Measurements from ENCODE around the gene NPY2R.

Gene NPY2R, protein sequence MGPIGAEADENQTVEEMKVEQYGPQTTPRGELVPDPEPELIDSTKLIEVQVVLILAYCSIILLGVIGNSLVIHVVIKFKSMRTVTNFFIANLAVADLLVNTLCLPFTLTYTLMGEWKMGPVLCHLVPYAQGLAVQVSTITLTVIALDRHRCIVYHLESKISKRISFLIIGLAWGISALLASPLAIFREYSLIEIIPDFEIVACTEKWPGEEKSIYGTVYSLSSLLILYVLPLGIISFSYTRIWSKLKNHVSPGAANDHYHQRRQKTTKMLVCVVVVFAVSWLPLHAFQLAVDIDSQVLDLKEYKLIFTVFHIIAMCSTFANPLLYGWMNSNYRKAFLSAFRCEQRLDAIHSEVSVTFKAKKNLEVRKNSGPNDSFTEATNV

GRCh38 chr4:155208258-155209054 lies at the start of gene NPY2R:
Gene NPY2R, plus strand, starts transcription at chr4:155208636. Its CDS starts 5,304 bp downstream, at chr4:155213940.
- no peak for DNase-seq

DNA sequence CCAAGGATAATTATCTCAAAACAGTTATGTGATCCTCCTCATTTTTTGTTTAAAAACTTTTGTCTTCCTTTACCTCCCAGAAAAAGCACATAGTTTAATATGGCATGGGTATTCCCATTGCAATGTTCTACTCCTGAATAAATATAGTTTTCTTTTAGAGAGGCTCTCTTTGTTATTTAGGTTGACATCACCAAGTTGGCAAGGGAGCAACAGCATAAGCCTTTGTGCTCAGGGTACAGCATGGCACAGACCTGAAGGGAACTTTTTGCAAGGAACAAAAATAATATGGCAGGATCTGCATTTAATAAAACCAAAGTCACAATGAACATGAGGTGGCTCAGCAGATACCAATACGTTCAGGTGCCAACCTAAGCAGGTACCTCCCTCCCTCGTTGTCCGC lies 47.1 kb upstream of the NPY2R start:
- DNase-seq, result no peak

GRCh38 chr4:155164718-155165117 lies 43.7 kb upstream of the NPY2R start:
- no peak for DNase-seq

DNA sequence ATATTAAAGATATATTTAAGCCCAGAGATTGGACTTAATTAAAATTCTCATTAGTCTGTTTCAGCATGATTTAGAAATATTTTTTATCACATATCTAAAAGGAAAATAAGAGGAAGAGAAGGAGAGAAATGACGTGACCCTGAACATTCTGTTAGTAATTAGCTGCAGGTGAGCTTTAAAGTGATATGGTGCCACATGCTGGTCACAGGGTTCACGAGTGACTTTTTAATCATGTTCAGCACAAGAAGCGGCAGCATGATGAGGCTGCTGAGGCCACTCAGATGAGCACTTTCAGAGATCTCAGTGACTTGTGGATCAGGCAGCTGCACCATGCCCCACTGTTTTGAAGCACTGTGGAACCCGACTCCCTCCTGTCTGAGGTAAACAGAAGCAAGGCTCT lies 37.9 kb upstream of the NPY2R start:
- DNase-seq, result no peak

DNA sequence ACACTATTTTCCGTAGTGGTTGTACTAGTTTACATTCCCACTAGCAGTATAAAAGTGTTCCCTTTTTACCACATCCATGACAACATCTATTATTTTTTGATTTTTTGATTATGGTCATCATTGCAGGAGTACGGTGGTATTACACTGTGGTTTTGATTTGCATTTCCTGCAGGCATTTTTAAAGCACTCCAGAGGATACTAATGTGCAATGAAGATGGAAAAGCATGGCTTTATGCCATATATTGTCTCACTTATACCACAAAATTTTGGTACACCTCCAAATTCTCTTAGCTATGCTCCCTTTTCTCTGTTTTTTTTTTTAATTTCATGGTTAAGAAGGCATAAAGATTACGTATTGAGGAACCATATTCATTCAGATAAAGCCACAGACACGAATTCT lies 35.1 kb upstream of the NPY2R start:
- DNase-seq, result no peak

DNA sequence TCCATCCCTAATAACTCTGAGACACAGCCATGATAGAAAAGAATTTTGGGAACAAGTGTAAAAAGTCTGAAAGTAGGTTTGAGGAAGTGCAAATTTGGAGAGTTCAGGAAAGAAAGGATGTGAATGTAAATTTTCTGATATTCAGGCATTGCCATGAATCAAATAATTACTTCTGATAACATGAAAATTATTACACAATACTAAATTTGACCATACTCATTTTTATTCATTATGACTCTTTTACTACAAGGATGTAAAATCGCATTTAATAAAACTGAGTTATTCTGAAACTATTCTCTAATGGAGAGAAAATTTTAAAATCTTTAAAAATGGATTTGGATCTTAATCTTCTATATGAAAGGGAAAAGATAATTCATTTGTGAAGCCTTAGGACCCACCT lies 33.8 kb upstream of the NPY2R start:
- DNase-seq, result no peak

- no peak for DNase-seq
These were observed 29.2 kb upstream of the NPY2R start for GRCh38 chr4:155179216-155179615.

DNA sequence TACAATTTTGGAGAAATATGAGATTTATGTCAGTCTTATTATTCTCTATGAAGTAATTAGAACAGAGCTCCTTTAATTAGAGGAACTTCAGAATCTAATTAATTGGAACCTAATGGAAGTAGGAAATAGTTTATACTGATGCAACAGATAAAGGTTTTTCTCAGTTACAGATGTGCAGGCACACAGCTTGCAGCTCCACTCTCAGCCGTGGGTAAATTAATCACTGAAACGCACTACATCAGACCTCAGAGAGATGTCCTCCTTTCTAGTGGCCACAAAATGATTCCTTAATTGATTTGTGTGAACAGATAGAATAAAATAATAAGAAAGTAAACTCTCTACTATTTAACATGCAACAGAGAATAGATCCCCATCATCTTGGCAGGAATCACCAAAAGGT lies 21.5 kb upstream of the NPY2R start:
- DNase-seq, result no peak

DNA sequence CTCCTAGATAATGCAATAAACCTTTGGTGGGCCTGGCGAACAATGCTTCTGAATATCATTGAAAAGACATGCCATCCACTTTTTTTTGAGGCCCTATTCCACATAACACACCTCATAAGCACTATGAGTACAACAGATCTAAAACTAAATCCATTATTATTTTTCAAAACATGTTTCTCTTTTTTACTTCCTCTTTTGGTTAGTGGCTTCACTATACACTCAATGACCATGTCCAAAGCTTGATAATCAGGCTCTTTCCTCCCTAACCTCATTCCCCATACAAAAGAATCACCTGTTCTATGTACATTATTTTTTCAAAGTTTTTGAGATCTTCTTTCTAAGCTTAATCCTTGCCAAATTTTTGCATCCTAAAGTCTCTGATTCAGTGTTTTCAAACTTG lies 20.4 kb upstream of the NPY2R start:
- no peak for DNase-seq

DNA sequence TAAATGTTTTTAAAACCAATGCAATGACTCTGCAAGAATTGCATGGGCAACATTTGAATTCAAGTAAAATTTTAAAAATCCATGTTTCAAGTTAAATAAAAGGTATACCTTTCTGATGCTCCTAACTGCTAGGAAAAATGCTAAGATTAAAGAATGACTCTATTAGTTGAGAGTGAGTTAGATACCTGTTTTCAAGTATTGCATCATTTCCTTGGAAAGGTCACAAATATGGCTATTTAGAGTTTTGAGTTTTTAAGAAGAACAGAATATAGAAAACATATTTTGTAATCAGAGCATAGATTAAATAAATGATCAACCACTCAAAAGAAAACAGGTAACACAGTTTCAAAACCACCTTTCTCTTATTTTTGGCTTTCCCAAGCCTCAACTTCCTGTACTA lies 18.3 kb upstream of the NPY2R start:
- no peak for DNase-seq

DNA sequence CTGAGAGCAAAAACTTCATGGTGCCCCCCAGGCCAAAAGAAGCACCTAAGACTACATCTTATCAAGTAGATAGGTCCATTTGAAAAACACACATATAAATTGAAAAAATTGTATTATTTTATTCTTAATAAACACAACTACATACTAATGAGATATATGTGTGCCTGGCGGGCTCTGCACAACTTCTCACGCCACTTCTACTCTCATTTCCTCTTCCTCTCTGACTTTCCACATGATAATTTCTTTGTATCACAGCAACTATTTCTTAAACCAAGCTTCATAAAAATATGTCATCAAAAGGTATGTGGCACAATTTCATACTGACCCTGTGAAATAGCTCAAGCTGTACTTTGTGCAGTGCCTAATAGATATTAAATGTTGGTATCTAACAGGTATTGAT lies 10.7 kb upstream of the NPY2R start:
- DNase-seq, result no peak

DNA sequence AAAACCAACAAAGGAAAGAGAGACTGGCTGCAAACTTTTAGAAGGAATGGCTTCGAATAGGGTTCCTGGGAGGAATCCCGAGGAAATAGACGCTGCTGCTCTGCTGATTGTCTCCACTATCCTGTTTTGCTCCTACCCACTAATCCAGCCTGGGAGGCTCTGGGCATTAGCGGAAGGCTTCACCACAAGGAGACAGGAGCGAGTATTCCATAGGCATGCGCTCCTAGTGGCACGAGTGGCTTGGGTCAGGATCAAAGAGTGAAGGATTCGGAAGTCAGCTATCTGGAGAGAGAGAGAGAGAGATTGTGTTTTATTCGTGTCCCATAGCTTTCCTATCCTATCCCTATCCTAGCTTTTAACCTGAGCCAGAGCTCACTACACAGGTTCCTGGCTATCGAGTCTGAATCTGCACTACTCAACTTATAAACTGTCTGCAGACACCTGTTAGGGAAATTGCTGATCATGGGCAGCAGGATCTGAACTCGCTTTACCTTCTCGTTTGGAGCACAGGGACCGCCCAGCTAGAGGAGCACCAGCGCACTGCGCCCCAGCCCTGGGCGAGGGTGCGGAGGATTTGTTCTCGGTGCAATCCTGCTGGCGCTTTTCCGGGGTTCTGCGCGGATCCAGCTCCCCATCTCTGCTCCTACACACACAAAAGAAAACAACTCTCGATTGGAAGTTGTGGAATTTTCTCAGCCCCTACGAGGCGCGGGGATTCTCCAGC lies 740 bp upstream of the NPY2R start:
- no peak for DNase-seq

- no peak for DNase-seq
These were observed 11.6 kb downstream of the NPY2R start for GRCh38 chr4:155220025-155220424.

- no peak for DNase-seq
These were observed 18.7 kb downstream of the NPY2R start for GRCh38 chr4:155227131-155227530.

- DNase-seq, result no peak
These were observed 20.3 kb downstream of the NPY2R start for GRCh38 chr4:155228713-155229112.

GRCh38 chr4:155232432-155232831 lies 24.0 kb downstream of the NPY2R start:
- DNase-seq, result no peak

DNA sequence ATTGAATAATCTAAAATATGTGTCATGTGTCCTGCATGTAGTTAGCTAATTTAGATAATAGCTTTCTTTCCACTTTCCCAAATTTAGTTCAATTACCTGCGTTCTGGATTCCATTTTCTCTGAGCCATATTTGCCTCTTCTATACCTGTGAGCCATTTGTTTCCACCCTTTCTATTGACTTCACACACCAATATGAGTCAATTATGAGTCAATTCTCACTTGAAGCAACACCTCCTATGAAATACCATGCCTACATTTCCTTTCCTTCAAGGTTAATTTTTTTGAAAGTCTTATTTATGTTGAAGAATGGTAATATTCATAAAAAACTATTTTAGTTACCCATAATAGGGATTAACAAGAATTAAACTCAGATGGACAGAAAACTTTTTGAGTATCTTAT lies 25.8 kb downstream of the NPY2R start:
- DNase-seq, result no peak

DNA sequence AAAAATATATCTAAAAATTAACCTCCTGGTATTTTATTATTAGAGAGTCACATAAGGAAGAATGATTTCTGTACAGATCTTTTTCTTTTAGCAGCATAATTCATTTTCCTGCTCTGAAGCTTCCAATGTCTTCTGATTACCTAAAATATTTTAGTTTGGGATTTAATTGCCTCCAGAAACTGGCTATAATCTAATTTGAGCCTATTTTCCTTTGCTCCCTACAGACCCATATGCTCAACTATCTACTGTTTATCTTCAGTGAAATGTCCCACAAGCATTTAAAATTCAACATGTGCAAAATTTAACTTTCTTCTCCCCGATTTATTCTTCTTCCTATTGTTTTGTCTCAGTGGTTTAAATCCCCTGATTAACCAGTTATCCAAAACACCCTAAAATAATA lies 29.1 kb downstream of the NPY2R start:
- DNase-seq, result no peak

- no peak for DNase-seq
These were observed 32.8 kb downstream of the NPY2R start for GRCh38 chr4:155241225-155241624.

DNA sequence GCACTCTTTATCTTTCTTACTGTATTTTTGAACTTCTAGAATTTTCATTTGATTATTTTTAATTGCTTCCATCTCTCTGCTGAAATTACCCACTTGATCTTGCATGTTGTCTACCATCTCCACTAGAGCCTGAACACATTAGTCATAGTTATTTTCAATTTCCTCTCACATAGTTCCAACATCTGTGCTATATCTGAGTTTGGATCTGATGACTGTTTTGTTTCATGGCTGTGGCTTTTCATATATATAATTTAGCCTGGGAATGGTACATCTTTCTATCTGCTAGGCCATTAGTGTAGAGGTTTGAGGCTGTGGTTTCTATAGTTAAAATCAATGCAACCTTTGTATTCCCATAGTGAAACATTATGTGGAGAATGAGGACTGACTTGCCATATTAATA lies 33.2 kb downstream of the NPY2R start:
- DNase-seq, result no peak

- DNase-seq, result no peak
These were observed 36.7 kb downstream of the NPY2R start for GRCh38 chr4:155245105-155245504.

GRCh38 chr4:155248002-155248896 lies 39.8 kb downstream of the NPY2R start:
- no peak for DNase-seq

Measured in CD4-positive, alpha-beta T cell treated with Interleukin-4 for 4 hours (primary cell).